ENCODE results near the gene C16orf74.

C16orf74 gene

GRCh38 chr16:85696781-85697180, 54.1 kb downstream of the C16orf74 start:
- DNase-seq (ENCODE audit: low read depth in 2 of 2), result no peak

- DNase-seq (ENCODE audit: low read depth in 2 of 2), result no peak
Observed at GRCh38 chr16:85695196-85696128, 55.4 kb downstream of the C16orf74 start.

GRCh38 chr16:85690469-85691064, 60.3 kb downstream of the C16orf74 start:
- DNase-seq (ENCODE audit: low read depth in 2 of 2), result no peak

- no peak for DNase-seq (ENCODE audit: low read depth in 2 of 2)
Observed at GRCh38 chr16:85689950-85690320, 61.0 kb downstream of the C16orf74 start.

- DNase-seq (ENCODE audit: low read depth in 2 of 2), result no peak
Observed at GRCh38 chr16:85689285-85689949, 61.5 kb downstream of the C16orf74 start.

GRCh38 chr16:85688586-85689284, 62.2 kb downstream of the C16orf74 start, which contains the start of gene GINS2:
GINS2 (minus strand) TSS chr16:85688954; CDS start chr16:85688898, 56 bp downstream.
- DNase-seq (ENCODE audit: low read depth in 2 of 2), result peak; percentile 67 to 68

- DNase-seq (ENCODE audit: low read depth in 2 of 2), result no peak
Observed at GRCh38 chr16:85687651-85688471, 63.0 kb downstream of the C16orf74 start.

GRCh38 chr16:85686912-85687591, 63.8 kb downstream of the C16orf74 start:
- DNase-seq (ENCODE audit: low read depth in 2 of 2), result no peak

- DNase-seq (ENCODE audit: low read depth in 2 of 2), result no peak
Observed at GRCh38 chr16:85685251-85685650, 65.6 kb downstream of the C16orf74 start.

- DNase-seq (ENCODE audit: low read depth in 2 of 2), result no peak
Observed at GRCh38 chr16:85683363-85683762, 67.5 kb downstream of the C16orf74 start.

GRCh38 chr16:85682516-85682915, 68.4 kb downstream of the C16orf74 start:
- no peak for DNase-seq (ENCODE audit: low read depth in 2 of 2)

- DNase-seq (ENCODE audit: low read depth in 2 of 2), result no peak
Observed at GRCh38 chr16:85681255-85681654, 69.6 kb downstream of the C16orf74 start.

GRCh38 chr16:85680352-85680944, 70.4 kb downstream of the C16orf74 start:
- no peak for DNase-seq (ENCODE audit: low read depth in 2 of 2)

GRCh38 chr16:85679870-85680269, 71.0 kb downstream of the C16orf74 start:
- DNase-seq (ENCODE audit: low read depth in 2 of 2), result no peak

- DNase-seq (ENCODE audit: low read depth in 2 of 2), result no peak
Observed at GRCh38 chr16:85678821-85679220, 72.1 kb downstream of the C16orf74 start.

GRCh38 chr16:85678016-85678415, 72.9 kb downstream of the C16orf74 start:
- DNase-seq (ENCODE audit: low read depth in 2 of 2), result no peak

- DNase-seq (ENCODE audit: low read depth in 2 of 2), result no peak
Observed at GRCh38 chr16:85677383-85677967, 73.4 kb downstream of the C16orf74 start.

- DNase-seq (ENCODE audit: low read depth in 2 of 2), result no peak
Observed at GRCh38 chr16:85676466-85676865, 74.4 kb downstream of the C16orf74 start.

GRCh38 chr16:85675251-85675874, 75.5 kb downstream of the C16orf74 start:
- no peak for DNase-seq (ENCODE audit: low read depth in 2 of 2)
